NCI-H446 treated with DMSO at 0.1 percent for 48 hours (cell line): ENCODE results near the gene B3GAT3.
"Not testable (repeated sequence)": the region's sequence is repeated elsewhere in the genome, so short reads cannot be mapped to it uniquely, and the experiment has no call there.

Experiments
- DNase-seq: peaks from one replicate; lab custom pipeline; 2025; lab: John Stamatoyannopoulos, UW

The B3GAT3 gene

GRCh38 chr11:62603776-62604299 lies 17.9 kb downstream of the B3GAT3 start:
- no peak for DNase-seq

DNA sequence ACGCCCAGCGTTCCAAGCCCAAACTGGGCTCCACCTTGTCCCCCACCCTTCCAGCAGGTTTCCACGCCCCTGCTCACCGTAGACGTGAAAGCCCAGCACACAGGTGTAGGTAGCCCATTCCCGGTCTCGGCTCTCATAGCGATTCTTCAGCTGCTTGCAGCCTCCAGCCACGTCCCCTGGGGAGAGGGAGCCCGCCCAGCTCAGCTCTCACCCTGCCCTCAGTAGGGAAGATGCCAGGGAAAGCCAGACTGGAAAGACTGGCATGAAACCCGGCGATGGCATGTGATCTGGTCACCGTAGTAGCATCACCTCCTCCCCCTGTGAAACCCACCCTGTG lies 18.7 kb downstream of the B3GAT3 start:
- DNase-seq: no peak

- peak; percentile 37 for DNase-seq
These were observed 19.4 kb downstream of the B3GAT3 start for GRCh38 chr11:62602141-62603071.

DNA sequence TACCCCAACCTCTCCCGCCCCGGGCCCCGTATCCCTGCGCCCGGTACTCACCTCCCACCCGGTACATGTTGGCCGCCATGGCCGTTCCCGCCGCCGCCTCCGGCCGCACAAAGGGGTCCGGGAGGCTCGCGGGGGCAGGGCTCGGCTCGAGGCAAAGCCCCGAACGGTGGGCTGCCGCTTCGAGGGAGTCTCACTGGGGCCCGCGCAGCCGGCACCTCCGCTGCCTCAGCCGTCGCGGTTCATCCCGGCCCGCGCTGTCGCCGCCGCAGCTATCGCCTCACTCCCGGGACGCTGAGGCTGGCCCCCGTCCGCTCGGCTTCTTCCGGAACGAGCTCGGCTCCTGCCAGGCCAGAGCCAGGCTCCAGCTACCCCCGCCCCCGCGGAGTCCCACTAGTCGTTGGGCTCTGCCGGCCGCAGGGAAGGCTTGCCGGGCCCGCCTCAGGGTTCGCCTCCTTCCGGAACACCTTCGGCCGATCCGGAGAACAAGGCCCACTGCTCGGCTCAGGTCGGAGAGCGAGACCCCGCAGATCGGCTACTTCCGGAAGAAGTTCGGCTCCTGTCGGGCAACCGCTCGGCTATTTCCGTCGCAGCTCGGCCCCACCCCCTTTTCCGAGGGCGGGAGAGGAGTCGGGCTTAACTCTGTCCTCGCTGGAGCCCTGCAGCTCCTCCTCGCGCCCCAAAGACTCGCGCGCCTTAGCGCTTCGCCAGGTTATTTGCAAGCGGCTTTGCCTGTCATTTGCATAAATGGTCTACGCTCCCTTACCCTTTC lies 20.2 kb downstream of the B3GAT3 start, which contains the start of gene MTA2:
MTA2 (minus strand) TSS at position 494 of the 769 bp plus-strand sequence; CDS start at position 79, 415 bp downstream.
- peak; percentile 98 for DNase-seq

- DNase-seq: no peak
These were observed 20.7 kb downstream of the B3GAT3 start for GRCh38 chr11:62601122-62601371.

DNA sequence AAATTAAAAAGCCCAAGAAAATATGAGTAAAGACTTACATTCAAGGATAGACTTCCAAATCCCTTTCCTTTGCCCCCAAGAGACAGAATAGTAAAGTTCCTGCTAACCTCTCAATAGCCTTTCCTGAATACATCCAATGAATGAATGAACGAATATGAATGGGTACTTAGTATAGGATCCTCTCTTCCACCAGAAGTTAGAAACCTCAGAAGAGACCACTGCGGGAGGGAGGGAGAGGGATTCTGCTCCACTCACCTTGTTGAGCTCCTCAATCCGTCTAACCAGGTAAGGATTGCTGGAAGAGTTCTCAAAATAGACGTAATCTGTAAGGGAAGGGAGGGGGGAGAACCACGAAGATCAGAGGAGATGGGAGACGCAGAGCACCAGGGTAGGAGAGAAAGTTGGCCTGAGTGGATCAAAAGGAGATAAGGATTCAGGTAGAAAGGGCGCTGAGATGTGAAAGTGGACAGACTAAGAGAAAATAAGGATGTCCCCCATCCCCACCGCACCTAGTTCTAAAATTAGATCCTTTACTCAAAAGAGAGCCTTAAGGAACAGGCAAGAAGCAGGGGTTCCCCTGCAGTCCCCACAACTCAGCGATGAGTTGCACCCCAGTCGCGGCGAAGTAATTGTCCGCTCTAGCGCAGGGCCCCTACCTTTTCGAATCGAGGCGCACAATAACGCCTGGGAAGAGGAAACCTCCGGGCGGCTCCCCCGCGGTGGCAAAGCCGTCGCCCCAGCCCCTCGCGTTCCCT lies 21.2 kb downstream of the B3GAT3 start:
- DNase-seq: no peak

GRCh38 chr11:62599901-62600300 lies 21.9 kb downstream of the B3GAT3 start:
- DNase-seq: no peak

- peak; percentile 95 for DNase-seq
These were observed 22.6 kb downstream of the B3GAT3 start for GRCh38 chr11:62599069-62599696.

- no peak for DNase-seq
These were observed 26.7 kb downstream of the B3GAT3 start for GRCh38 chr11:62595124-62595523.

- no peak for DNase-seq
These were observed 28.2 kb downstream of the B3GAT3 start for GRCh38 chr11:62593434-62594044.

GRCh38 chr11:62592989-62593421 lies 28.8 kb downstream of the B3GAT3 start:
- DNase-seq: no peak

GRCh38 chr11:62592146-62592815 lies 29.5 kb downstream of the B3GAT3 start:
- DNase-seq: no peak

DNA sequence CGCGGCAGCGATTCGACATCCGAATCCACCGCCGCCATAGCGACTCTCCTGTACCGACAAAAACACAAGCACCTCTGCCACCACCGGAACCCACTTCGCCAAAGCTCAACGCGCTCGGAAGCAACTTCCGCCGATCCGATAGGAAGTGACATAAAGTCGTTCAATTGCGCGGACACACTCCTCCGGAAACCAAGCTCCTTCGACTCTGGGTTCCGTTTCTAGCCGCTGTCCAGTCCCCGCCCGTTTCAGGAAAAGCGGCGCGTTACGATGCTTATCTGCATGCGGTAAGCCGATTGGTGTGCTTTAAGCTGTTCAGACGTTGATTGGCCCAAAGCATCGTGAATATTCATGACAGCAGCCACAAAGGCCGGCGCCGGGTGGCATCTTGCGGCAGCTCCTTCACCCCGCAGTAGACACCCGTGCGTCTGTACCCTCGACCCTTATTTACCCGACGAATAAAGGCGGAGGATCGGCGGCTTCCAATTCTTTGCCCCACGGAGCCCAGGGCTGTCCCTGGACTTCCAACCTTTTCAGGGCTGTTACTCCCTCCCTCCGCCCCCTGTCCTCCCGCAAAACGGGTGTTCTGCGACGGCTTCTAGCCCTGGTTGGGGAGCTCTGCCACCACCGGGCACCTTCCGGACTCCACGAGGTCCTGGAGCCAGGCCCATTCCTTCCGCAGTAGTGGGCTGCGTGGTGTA lies 30.2 kb downstream of the B3GAT3 start, which contains the start of gene TUT1:
TUT1 (minus strand) TSS at position 76 of the 698 bp plus-strand sequence; CDS start at position 38, 38 bp downstream.
- peak; percentile 99 for DNase-seq

- DNase-seq: no peak
These were observed 32.7 kb downstream of the B3GAT3 start for GRCh38 chr11:62588966-62589637.

- not testable (repeated sequence) for DNase-seq
These were observed 36.4 kb downstream of the B3GAT3 start for GRCh38 chr11:62585356-62585755.

DNA sequence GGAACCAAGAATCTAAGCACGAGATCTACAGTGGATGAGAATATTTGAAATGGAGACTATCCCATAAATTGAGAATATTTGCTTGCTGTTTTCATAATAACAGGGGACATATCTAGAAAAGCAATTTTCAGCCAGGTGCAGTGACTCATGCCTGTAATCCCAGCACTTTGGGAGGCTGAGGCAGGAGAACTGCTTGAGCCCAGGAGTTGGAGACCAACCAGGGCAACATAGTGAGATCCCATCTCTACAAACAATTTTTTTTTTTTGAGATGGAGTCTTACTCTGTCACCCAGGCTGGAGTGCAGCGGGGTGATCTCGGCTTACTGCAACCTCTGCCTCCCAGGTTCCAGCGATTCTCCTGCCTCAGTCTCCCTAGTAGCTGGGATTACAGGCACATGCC lies 40.1 kb downstream of the B3GAT3 start:
- DNase-seq: not testable (repeated sequence)

GRCh38 chr11:62580959-62581715 lies 40.6 kb downstream of the B3GAT3 start:
- DNase-seq: no peak

- no peak for DNase-seq
These were observed 42.5 kb downstream of the B3GAT3 start for GRCh38 chr11:62579252-62579651.

DNA sequence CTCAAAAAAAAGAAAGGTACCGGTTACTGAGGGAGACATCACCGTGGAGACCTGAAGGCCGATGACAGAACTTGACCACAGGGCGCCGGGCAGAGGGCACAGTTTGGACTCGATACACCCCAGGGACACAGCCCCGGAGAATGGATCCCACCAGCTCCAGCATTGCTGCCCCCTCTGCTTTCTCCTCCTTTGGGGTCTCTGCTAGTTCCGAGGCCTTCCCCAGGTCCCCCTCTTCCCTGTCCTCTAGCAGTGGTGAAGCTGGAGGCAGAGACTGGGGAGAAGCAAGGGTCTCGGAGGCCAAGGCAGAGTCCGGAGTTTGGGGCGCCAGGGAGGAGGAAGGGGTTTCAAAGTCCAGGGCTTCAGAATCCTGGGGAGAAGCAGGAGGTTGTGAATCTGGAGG lies 43.2 kb downstream of the B3GAT3 start:
- no peak for DNase-seq
